Upper lobe of left lung (tissue), 4 donors: Measurements from ENCODE around the gene VRTN.

ENCODE experiments used
- CTCF ChIP-seq, 6 experiments: fragments of 450-650 bp in 4 of 6; fragments of 200-600 bp in 2 of 6; sonication (generic) in 2 of 6; IDR thresholded peaks; one replicate each; pipeline ENCODE4 v1.5.1; 2016 to 2019; ENCODE audit warnings: antibody characterized with exemption in 6 of 6
- EP300 ChIP-seq, 4 donors: sonication (generic); formaldehyde crosslinking; IDR thresholded peaks; one replicate each; pipeline ENCODE4 v1.5.1; 2017; ENCODE audit warnings: antibody characterized with exemption in 4 of 4, control low read depth in 2 of 4
- POLR2AphosphoS5 ChIP-seq, 2 donors: sonication (generic); formaldehyde crosslinking; IDR thresholded peaks; one replicate each; pipeline ENCODE4 v1.5.1; 2017; ENCODE audit warnings: antibody characterized with exemption in 2 of 2

GRCh38 chr14:74368026-74368425, 19.8 kb downstream of the VRTN start:
- TF ChIP-seq CTCF (IDR thresholded peaks at IDR 0.05) (no peak), EP300 (IDR thresholded peaks at IDR 0.05) (no peak), POLR2AphosphoS5 (IDR thresholded peaks at IDR 0.05) (no peak)
